A549 (cell line): ENCODE results near the gene WASF2. TPM values are rescaled to one million over a fixed set of nuclear protein-coding genes. Genes with fewer than 3 reads are reported as not detected.

Experiments used
- ATAC-seq, 2 experiments: fragments of 200-7000 bp in 1 of 2; fragments of >200 bp in 1 of 2; cut with Nextera tagmentation in 1 of 2; cut with Tn5 transposase in 1 of 2; 3 replicates each; pipeline versions ENCODE4 v1.8.0 to v1.9.1; 2018 to 2020; ENCODE audit warnings: mild to moderate bottlenecking in 1 of 2, moderate library complexity in 1 of 2
- CTCF ChIA-PET: fragments of 300-600 bp; sonication (Branson Sonifier 250); formaldehyde crosslinking; extraction: SDS; loops from one replicate; lab custom pipeline; 2021; ENCODE audit warnings: antibody characterized with exemption, inconsistent platforms; lab: Yijun Ruan, JAX
- POLR2A ChIA-PET: fragments of 350-600 bp; formaldehyde crosslinking; extraction: SDS; loops from one replicate; lab custom pipeline; 2021; ENCODE audit warnings: antibody characterized with exemption, inconsistent platforms; lab: Yijun Ruan, JAX
- DNase-seq, 2 experiments: peaks; one replicate each; pipeline versions ENCODE4 v3.0.0 to v3.0.0-alpha.2; 2011 to 2016; ENCODE audit warnings: low read depth in 1 of 2, low spot score in 1 of 2
- FAIRE-seq: peaks from 2 replicates; lab custom pipeline; 2011; peaks lifted over from hg19 to GRCh38; lab: Jason Lieb, UNC
- H3K27ac ChIP-seq, 2 experiments: fragments of >200 bp; sonication (Bioruptor Twin); formaldehyde crosslinking; 3 replicates each; pipeline ENCODE4 v1.5.1; 2016 to 2017
- H3K4me1 ChIP-seq: fragments of >200 bp; sonication (Bioruptor Twin); formaldehyde crosslinking; 3 replicates; pipeline ENCODE4 v1.6.1; 2016
- H3K4me2 ChIP-seq: fragments of >200 bp; sonication (Bioruptor Twin); formaldehyde crosslinking; 3 replicates; pipeline ENCODE4 v1.6.1; 2016
- H3K4me3 ChIP-seq: fragments of >200 bp; sonication (Bioruptor Twin); formaldehyde crosslinking; 3 replicates; pipeline ENCODE4 v1.5.1; 2016
- H3K9me3 ChIP-seq: fragments of >200 bp; sonication (Bioruptor Twin); formaldehyde crosslinking; 3 replicates; pipeline ENCODE4 v1.6.1; 2016
- ATOH8 ChIP-seq: fragments of 250-450 bp; sonication (Bioruptor Pico); IDR thresholded peaks from 2 replicates; pipeline ENCODE4 v1.5.0; 2020; ENCODE audit warnings: low read depth, mild to moderate bottlenecking, moderate library complexity
- BHLHE40 ChIP-seq: IDR thresholded peaks from 2 replicates; pipeline ENCODE4 v1.6.1; 2012; ENCODE audit warnings: low read depth, low read length, inconsistent platforms
- CEBPB ChIP-seq, 2 experiments: fragments of >200 bp in 1 of 2; sonication (Bioruptor Twin) in 1 of 2; formaldehyde crosslinking in 1 of 2; IDR thresholded peaks; 2 replicates each; pipeline ENCODE4 v1.6.1; 2012 to 2016
- CHD2 ChIP-seq: fragments of 150-350 bp; IDR thresholded peaks from 2 replicates; pipeline ENCODE4 v1.6.1; 2014; ENCODE audit warnings: low read length; ENCODE audit not compliant: partially characterized antibody
- EHF ChIP-seq: fragments of 250-450 bp; sonication (Bioruptor Pico); IDR thresholded peaks from 2 replicates; pipeline ENCODE4 v1.5.0; 2020; ENCODE audit warnings: mild to moderate bottlenecking
- ESRRA ChIP-seq: fragments of 150-350 bp; IDR thresholded peaks from 2 replicates; pipeline ENCODE4 v1.6.1; 2014; ENCODE audit warnings: mild to moderate bottlenecking, low read length, borderline replicate concordance
- FOSB ChIP-seq: fragments of 250-450 bp; sonication (Bioruptor Pico); IDR thresholded peaks from 2 replicates; pipeline ENCODE4 v1.5.0; 2020; ENCODE audit warnings: mild to moderate bottlenecking, moderate library complexity
- HDAC2 ChIP-seq: fragments of 200-600 bp; sonication (generic); IDR thresholded peaks from 2 replicates; pipeline ENCODE4 v1.6.1; 2016
- HES2 ChIP-seq: fragments of >200 bp; sonication (Bioruptor Twin); formaldehyde crosslinking; IDR thresholded peaks from 2 replicates; pipeline ENCODE4 v1.6.1; 2016
- HOXA7 ChIP-seq: fragments of 250-450 bp; sonication (Bioruptor Pico); IDR thresholded peaks from 2 replicates; pipeline ENCODE4 v1.5.0; 2020; ENCODE audit warnings: mild to moderate bottlenecking, moderate library complexity
- JUN ChIP-seq, 2 experiments: fragments of >200 bp; sonication (Bioruptor Twin); formaldehyde crosslinking; IDR thresholded peaks; 2 replicates in 1 of 2; 3 replicates in 1 of 2; pipeline ENCODE4 v1.6.1; 2016 to 2017
- KDM5A ChIP-seq: fragments of 200-600 bp; sonication (generic); IDR thresholded peaks from 2 replicates; pipeline ENCODE4 v1.6.1; 2016; ENCODE audit warnings: antibody characterized with exemption, mild to moderate bottlenecking
- MAFK ChIP-seq: fragments of 450-650 bp; IDR thresholded peaks from 2 replicates; pipeline ENCODE4 v1.6.1; 2014; ENCODE audit not compliant: partially characterized antibody
- MAX ChIP-seq: IDR thresholded peaks from 2 replicates; pipeline ENCODE4 v1.6.1; 2012
- MYC ChIP-seq: IDR thresholded peaks from 2 replicates; pipeline ENCODE4 v1.6.1; 2012; ENCODE audit warnings: mild to moderate bottlenecking, inconsistent platforms, low read length, improper control_type of control experiment, borderline replicate concordance
- NPAS2 ChIP-seq: fragments of 250-450 bp; sonication (Bioruptor Pico); IDR thresholded peaks from 2 replicates; pipeline ENCODE4 v1.8.0; 2022; ENCODE audit warnings: mild to moderate bottlenecking, moderate library complexity, borderline replicate concordance
- PBX3 ChIP-seq: IDR thresholded peaks from 2 replicates; pipeline ENCODE4 v1.6.1; 2012
- POLR2AphosphoS2 ChIP-seq: conservative IDR thresholded peaks from 2 replicates; pipeline ENCODE4 v1.6.1; 2012; ENCODE audit warnings: low read length, improper control_type of control experiment, inconsistent platforms
- RARB ChIP-seq: fragments of 250-450 bp; sonication (Bioruptor Pico); IDR thresholded peaks from 2 replicates; pipeline ENCODE4 v1.8.0; 2021; ENCODE audit warnings: mild to moderate bottlenecking, moderate library complexity
- TFCP2L1 ChIP-seq: fragments of 250-450 bp; sonication (Bioruptor Pico); IDR thresholded peaks from 2 replicates; pipeline ENCODE4 v1.5.0; 2021; ENCODE audit warnings: mild to moderate bottlenecking
- ZNF302 ChIP-seq: fragments of 250-450 bp; sonication (Bioruptor Pico); IDR thresholded peaks from 2 replicates; pipeline ENCODE4 v1.9.0; 2021; ENCODE audit warnings: inconsistent platforms, mild to moderate bottlenecking, moderate library complexity
- WGBS: methylation state at CpG from one replicate; pipeline ENCODE4 v1.1.6; 2017; ENCODE audit errors: missing lambda C conversion rate; 5-methylcytosine and 5-hydroxymethylcytosine counted together
- polyA plus RNA-seq, 4 experiments: library from polyadenylated mRNA; depleted of rRNA in 3 of 4; stranded (reverse); fragments of >200 nt; fragmentation: RNase III in 1 of 4; extraction: RNeasy Plus Mini Kit Qiagen cat#74134 plus additional on column Dnase treatment in 1 of 4; gene quantifications; 2 replicates in 3 of 4; 3 replicates in 1 of 4; pipeline ENCODE4 v1.2.3, GENCODE V29; 2011 to 2017

Gene WASF2
- polyA plus RNA-seq, 2 of the 4 experiments (the other 2 are of a cell fraction), result 22.7 to 44.9 TPM

- TF ChIP-seq ESRRA, result no peak
- no peak for TF ChIP-seq HDAC2
These were observed 128.9 kb downstream of the WASF2 start (continued) for GRCh38 chr1:27361044-27361402.

- DNase-seq (no peak), ATAC-seq (no peak), FAIRE-seq (no peak)
- Histone ChIP-seq H3K4me3 (no peak overlapping the region), H3K4me1 (peaks cover 7% of the 10 kb centered on the region), H3K9me3 (no peaks in the 10 kb centered on the region), H3K4me2 (no peak overlapping the region), H3K27ac (no peak overlapping the region)
- POLR2A ChIA-PET, result no interaction called here
- CTCF ChIA-PET, result interaction anchor here (0.7 to 12.1 kb wide), 4 partner anchors 24 to 246 kb away, joined by 3 to 134 read pairs (median 8); partner anchors contain the start of gene SYTL1
- TF ChIP-seq CEBPB (IDR thresholded peaks at IDR 0.05) (no peak), HOXA7 (CRISPR knock-in tag) (no peak), HES2 (no peak), PBX3 (no peak)
- 89% methylated on average over 43 of the region's 71 CpGs for WGBS
These were observed 129.6 kb downstream of the WASF2 start for GRCh38 chr1:27360159-27361043.

- DNase-seq, result no peak
- 91% methylated on average over 8 of the region's 9 CpGs for WGBS
- H3K9me3 ChIP-seq, result no peaks in the 10 kb centered on the region
- no peak overlapping the region for H3K4me3 ChIP-seq
- TF ChIP-seq NPAS2 (CRISPR knock-in tag) (no peak), HOXA7 (CRISPR knock-in tag) (no peak), ATOH8 (no peak), RARB (no peak), BHLHE40 (no peak), CHD2 (no peak), JUN (IDR thresholded peaks at IDR 0.05) (no peak), FOSB (CRISPR knock-in tag) (no peak), MAFK (no peak), MYC (no peak), MAX (no peak), ZNF302 (CRISPR knock-in tag) (no peak), ESRRA (no peak), PBX3 (no peak), POLR2AphosphoS2 (no peak), KDM5A (no peak), EHF (CRISPR knock-in tag) (no peak), TFCP2L1 (CRISPR knock-in tag) (no peak)
- no peak for FAIRE-seq
- ChIA-PET CTCF (interaction anchor here (2.6 to 12.1 kb wide), 3 partner anchors 23 to 31 kb away, joined by 8 to 134 read pairs (median 21); partner anchors contain the start of genes GPR3 and SYTL1), POLR2A (no interaction called here)
- no peak overlapping the region for H3K27ac ChIP-seq
- H3K4me1 ChIP-seq, result peaks cover 2% of the 10 kb centered on the region; the same call in 2 of the 3 replicates
- H3K4me2 ChIP-seq, result no peak overlapping the region
- no peak for ATAC-seq
These were observed 130.2 kb downstream of the WASF2 start for GRCh38 chr1:27359822-27360158.
